Adrenal gland (tissue), 19 donors: ENCODE data around the gene CCDC185. TPM values are rescaled to one million over a fixed set of nuclear protein-coding genes. Genes with fewer than 3 reads are reported as not detected.

Source experiments
- DNase-seq, 7 donors: peaks; one replicate each; pipeline ENCODE4 v3.0.0-alpha.2; 2019 to 2020
- H3K27ac ChIP-seq, 5 donors: fragments of 200-600 bp; sonication (generic) in 4 of 5; 1 replicate in 3 of 5; 2 replicates in 2 of 5; pipeline versions ENCODE4 v1.5.1 to v1.8.0; 2016 to 2020; ENCODE audit warnings: mild to moderate bottlenecking in 1 of 5
- H3K27me3 ChIP-seq: fragments of 200-600 bp; 2 replicates; pipeline ENCODE4 v1.8.0; 2021
- H3K36me3 ChIP-seq, 2 donors: fragments of 200-600 bp; replicated peaks in 1 of 2; 1 replicate in 1 of 2; 2 replicates in 1 of 2; pipeline versions ENCODE4 v1.5.1 to v1.8.0; 2018 to 2022
- H3K4me1 ChIP-seq, 2 donors: fragments of 200-600 bp; replicated peaks in 1 of 2; 1 replicate in 1 of 2; 2 replicates in 1 of 2; pipeline versions ENCODE4 v1.5.1 to v1.8.0; 2018 to 2021
- H3K4me3 ChIP-seq, 4 donors: fragments of 200-600 bp; sonication (generic) in 3 of 4; one replicate each; pipeline ENCODE4 v1.5.1; 2016 to 2018
- H3K9me3 ChIP-seq, 3 donors: fragments of 200-600 bp; sonication (generic) in 1 of 3; replicated peaks in 1 of 3; 1 replicate in 2 of 3; 2 replicates in 1 of 3; pipeline versions ENCODE4 v1.5.1 to v1.8.0; 2016 to 2021
- POLR2A ChIP-seq, 2 donors: fragments of 450-650 bp; IDR thresholded peaks; one replicate each; pipeline ENCODE4 v1.6.1; 2017; ENCODE audit warnings: antibody characterized with exemption in 2 of 2, mild to moderate bottlenecking in 2 of 2, moderate library complexity in 1 of 2
- WGBS, 4 donors: extraction: QIAGEN DNeasy Blood & Tissue Kit in 2 of 4; methylation state at CpG; one replicate each; pipeline versions ENCODE4 v1.1.5 to v1.1.7; 2013 to 2017; 5-methylcytosine and 5-hydroxymethylcytosine counted together
- intact Hi-C, 2 donors: fragments of 100-400 bp; cut with DNase I; formaldehyde crosslinking; loops; one replicate each; pipeline versions ENCODE4 v1.14.1 to v1.15.0; 2022 to 2023
- long read RNA-seq, 10 donors: library from polyadenylated mRNA in 3 of 10; unstranded in 2 of 10; stranded (forward) in 1 of 10; transcript quantifications; one replicate each; pipeline ENCODE4 v2.0.0 and lab custom pipeline, GENCODE V29; 2021 to 2026
- polyA plus RNA-seq, 3 donors: library from polyadenylated mRNA; stranded (reverse); fragments of 200-250 nt in 2 of 3; fragments of 350-450 nt in 1 of 3; fragmentation: Illumina TruSeq in 1 of 3; extraction: RNeasy Lipid Tissue Mini Kit (QIAGEN cat#74804) in 1 of 3; gene quantifications; one replicate each; pipeline ENCODE4 v1.2.3, GENCODE V29; 2013 to 2014
- total RNA-seq, 9 donors: library from RNA; depleted of rRNA in 4 of 9; stranded (reverse); fragments of >200 nt in 4 of 9; fragments of 120-200 nt in 1 of 9; fragmentation: NEBNext Ultra II Directional in 1 of 9; extraction: Animal tissue kit (Norgen Biotek cat#: 25700) in 1 of 9; gene quantifications; one replicate each; pipeline versions ENCODE4 v1.1.0 to v1.2.4, GENCODE V29; 2013 to 2023
- TF ChIP-seq, protein P1 (sequence below), 6 experiments: fragments of 450-650 bp in 4 of 6; fragments of 200-600 bp in 2 of 6; sonication (generic) in 1 of 6; IDR thresholded peaks; 1 replicate in 5 of 6; 2 replicates in 1 of 6; pipeline versions ENCODE4 v1.5.1 to v1.8.0; 2016 to 2021; ENCODE audit warnings: antibody characterized with exemption in 6 of 6, mild to moderate bottlenecking in 2 of 6, moderate library complexity in 1 of 6
- donor health status: healthy with polysubstance abuse.
- donor health status: Bipolar disorder and iron deficiency.
- donor health status: DM: yes; HTN: yes; CAD: no.
- donor health status: DM: no; HTN: no; CAD: no.
- donor health status: DM: no; HTN: no; CAD: no.
- donor health status: DM: yes; HTN: yes; CAD: no.

The CCDC185 gene
- total RNA-seq (not detected), polyA plus RNA-seq (not detected)
- long read RNA-seq, donor 1, result 0 reads
- long read RNA-seq, donor 2, result 0 reads
- long read RNA-seq, donor 3, result 0 reads
- long read RNA-seq, donor 4, result 0 reads
- long read RNA-seq, donor 5, result 0 reads
- long read RNA-seq, donor 6, result 0 reads
- long read RNA-seq, donor 7, result 0 reads
- long read RNA-seq, donor 8, result 0 reads
- long read RNA-seq, donor 9, result 0 reads
- long read RNA-seq, donor 10, result 0 reads

DNA sequence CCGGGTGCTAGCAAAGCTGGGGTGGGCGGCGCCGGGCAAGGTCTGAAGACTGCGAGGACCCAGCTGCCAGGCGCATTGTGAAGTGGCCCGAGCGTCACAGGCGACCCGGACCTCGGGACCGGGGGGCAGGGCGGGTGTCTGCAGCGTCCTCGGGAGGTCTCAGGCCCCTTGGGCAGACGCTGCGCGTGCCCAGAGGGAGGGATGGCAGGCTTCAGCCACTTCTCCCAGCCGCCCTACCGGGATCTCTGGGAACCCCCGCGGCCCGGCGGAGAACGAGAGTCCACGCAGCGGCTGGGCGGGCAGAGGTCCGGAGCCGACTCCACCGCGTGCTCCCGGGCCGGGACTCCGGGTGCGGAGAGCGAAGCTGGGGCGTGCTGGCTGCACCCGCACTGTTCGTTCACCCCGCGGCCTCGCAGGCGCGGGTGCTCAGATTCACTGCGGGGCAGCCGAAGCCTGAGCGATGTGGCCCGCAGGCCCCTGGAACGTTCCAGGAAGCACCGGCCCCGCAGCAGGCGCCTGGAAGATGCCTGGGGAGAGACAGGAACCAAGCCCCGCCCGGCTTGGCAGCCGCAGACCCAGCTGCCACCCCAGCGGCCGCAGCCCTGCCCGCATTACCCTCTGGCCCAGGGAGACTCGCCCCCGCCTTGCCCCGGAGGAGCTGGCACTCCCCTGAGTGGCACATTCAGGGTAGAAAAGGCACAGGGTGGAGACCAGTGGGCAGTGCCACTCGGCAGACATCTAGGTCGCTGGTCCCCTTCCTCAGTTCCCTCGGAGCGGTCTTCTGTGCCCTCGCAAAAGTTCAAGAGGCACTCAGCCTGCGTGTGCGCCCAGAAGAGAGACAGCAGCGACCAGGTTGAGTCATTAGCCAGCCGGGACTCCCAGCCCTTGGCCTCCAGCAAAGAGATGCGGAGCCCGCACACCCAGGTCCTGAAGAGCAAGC, at the start of gene CCDC185:
TSS of gene CCDC185 (plus strand) at position 141 of the 940 bp plus-strand sequence. CDS start at position 202, 61 bp downstream.
- Histone ChIP-seq H3K27me3 (peaks cover 21% of the 10 kb centered on the region), H3K36me3 (no peaks in the 10 kb centered on the region), H3K9me3 (no peaks in the 10 kb centered on the region), H3K27ac (no peak within 1 kb of the TSS), H3K4me1 (no peaks in the 10 kb centered on the region), H3K4me3 (no peak within 1 kb of the TSS)
- 27 to 48% (median 39%) methylated on average over 6 to 73 of the region's 73 CpGs for WGBS, 4 donors
- TF ChIP-seq POLR2A (IDR thresholded peaks at IDR 0.05), result no peak
- TF ChIP-seq, protein P1, sequence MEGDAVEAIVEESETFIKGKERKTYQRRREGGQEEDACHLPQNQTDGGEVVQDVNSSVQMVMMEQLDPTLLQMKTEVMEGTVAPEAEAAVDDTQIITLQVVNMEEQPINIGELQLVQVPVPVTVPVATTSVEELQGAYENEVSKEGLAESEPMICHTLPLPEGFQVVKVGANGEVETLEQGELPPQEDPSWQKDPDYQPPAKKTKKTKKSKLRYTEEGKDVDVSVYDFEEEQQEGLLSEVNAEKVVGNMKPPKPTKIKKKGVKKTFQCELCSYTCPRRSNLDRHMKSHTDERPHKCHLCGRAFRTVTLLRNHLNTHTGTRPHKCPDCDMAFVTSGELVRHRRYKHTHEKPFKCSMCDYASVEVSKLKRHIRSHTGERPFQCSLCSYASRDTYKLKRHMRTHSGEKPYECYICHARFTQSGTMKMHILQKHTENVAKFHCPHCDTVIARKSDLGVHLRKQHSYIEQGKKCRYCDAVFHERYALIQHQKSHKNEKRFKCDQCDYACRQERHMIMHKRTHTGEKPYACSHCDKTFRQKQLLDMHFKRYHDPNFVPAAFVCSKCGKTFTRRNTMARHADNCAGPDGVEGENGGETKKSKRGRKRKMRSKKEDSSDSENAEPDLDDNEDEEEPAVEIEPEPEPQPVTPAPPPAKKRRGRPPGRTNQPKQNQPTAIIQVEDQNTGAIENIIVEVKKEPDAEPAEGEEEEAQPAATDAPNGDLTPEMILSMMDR (IDR thresholded peaks at IDR 0.05), result no peak
- peak in 1 of 7 donors; percentile 16 for DNase-seq
- intact Hi-C loops, result no loop called here

DNA sequence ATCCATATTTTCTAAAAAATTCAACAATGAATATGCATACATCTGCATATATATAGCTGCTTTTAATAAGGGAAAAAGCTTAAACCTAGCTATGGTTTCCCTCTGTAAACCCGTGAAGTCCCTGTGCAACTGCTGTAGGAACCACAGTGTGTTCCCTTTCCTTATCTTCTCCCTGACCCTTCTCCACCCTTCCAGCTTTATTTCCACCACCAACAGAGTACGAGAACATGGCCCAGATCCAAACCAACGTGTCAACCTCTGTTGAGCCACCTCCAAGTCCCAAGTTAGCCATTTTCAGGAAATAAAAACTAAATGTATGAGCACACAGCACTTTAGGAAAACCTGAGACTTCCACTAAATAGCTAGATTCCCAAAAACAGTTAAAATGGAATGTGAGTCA, 49.5 kb upstream of the CCDC185 start:
- H3K9me3 ChIP-seq, result no peaks in the 10 kb centered on the region
- no peak overlapping the region for H3K4me3 ChIP-seq
- TF ChIP-seq POLR2A (IDR thresholded peaks at IDR 0.05), result no peak
- TF ChIP-seq, protein P1 (IDR thresholded peaks at IDR 0.05), result no peak
- intact Hi-C loops, result no loop called here
- H3K36me3 ChIP-seq, result no peaks in the 10 kb centered on the region
- H3K27ac ChIP-seq, result no peak overlapping the region
- H3K4me1 ChIP-seq, result peaks cover 8 to 17% of the 10 kb centered on the region in 2 donors
- peak in 3 of 7 donors; percentile 22 to 37 (median 35) for DNase-seq
- H3K27me3 ChIP-seq, result no peaks in the 10 kb centered on the region
- WGBS, 4 donors, result 27 to 28% (median 27%) methylated on average over 3 of the region's 3 CpGs

DNA sequence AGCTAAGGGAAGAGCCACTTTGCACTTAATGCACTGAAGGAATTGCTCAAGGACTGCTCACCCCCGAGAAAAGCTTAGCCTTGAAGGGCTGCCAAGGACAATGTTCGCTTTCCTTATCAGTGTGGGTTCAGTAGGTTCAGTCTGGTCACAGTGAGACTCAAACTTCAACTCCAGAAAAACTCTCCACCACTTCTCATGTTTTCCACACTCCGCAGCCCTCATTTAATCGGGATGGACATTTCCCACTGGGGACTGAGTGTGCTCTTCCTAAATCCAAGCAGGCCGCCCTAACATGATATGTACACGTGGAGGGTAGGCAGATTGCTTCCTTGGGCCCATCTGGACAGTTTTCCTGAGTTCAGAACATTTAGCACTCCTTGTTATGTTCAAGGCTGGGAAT, 48.7 kb upstream of the CCDC185 start:
- TF ChIP-seq, protein P1 (IDR thresholded peaks at IDR 0.05), result no peak
- no peak for TF ChIP-seq POLR2A (IDR thresholded peaks at IDR 0.05)
- Histone ChIP-seq H3K9me3 (no peaks in the 10 kb centered on the region), H3K27me3 (no peaks in the 10 kb centered on the region), H3K36me3 (no peaks in the 10 kb centered on the region), H3K4me1 (peaks cover 8 to 17% of the 10 kb centered on the region in 2 donors), H3K4me3 (no peak overlapping the region), H3K27ac (peak overlapping the region in 1 of 5 donors; percentile 20)
- DNase-seq, result peak in 2 of 7 donors; percentile 26 to 53
- intact Hi-C loops, result no loop called here
- WGBS, 4 donors, result 45 to 57% (median 52%) methylated on average over 6 of the region's 6 CpGs

DNA sequence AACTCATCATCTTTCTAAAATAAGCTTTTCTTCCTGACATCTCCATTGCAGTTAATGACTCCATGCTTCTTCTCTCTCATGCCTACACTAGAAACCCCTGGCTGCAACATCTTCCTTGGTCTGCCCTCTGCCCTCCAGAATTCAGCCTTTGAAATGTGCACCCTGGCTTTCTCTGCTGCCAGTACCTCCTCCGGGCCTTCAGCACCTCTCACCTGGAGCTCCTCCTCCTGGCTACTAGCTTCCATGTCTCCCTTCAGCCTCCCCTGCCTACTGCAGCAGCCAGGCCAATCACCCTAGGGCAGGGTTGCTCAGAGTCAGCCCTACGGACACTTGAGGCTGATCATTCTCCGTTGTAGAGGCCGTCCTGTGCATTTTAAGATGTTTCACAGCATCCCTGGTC, 47.5 kb upstream of the CCDC185 start:
- H3K27ac ChIP-seq, result no peak overlapping the region
- peaks cover 8 to 17% of the 10 kb centered on the region in 2 donors for H3K4me1 ChIP-seq
- TF ChIP-seq, protein P1 (IDR thresholded peaks at IDR 0.05), result no peak
- TF ChIP-seq POLR2A (IDR thresholded peaks at IDR 0.05), result no peak
- WGBS, 4 donors, result 74 to 88% (median 86%) methylated on average over 4 of the region's 4 CpGs
- no peak overlapping the region for H3K4me3 ChIP-seq
- no peak for DNase-seq
- intact Hi-C loops, result no loop called here
- H3K36me3 ChIP-seq, result no peaks in the 10 kb centered on the region
- H3K27me3 ChIP-seq, result no peaks in the 10 kb centered on the region
- no peaks in the 10 kb centered on the region for H3K9me3 ChIP-seq
